HL-60 (cell line): Measurements from ENCODE around the gene NSL1.
A peak's percentile ranks its signal among the peaks of the same experiment; 100 is the strongest.

Experiments
- DNase-seq, 2 experiments: peaks; one replicate each; pipeline ENCODE4 v3.0.0-alpha.2; 2010 to 2020; ENCODE audit warnings: low read depth in 1 of 2, low spot score in 1 of 2
- H3K27ac ChIP-seq: fragments of 250-450 bp; sonication (Bioruptor Pico); replicated peaks from 2 replicates; pipeline ENCODE4 v1.5.1; 2020; ENCODE audit warnings: mild to moderate bottlenecking, moderate library complexity
- H3K27me3 ChIP-seq: fragments of 250-450 bp; sonication (Bioruptor Pico); 2 replicates; pipeline ENCODE4 v1.5.1; 2021; ENCODE audit warnings: mild to moderate bottlenecking, moderate library complexity; ENCODE audit not compliant: insufficient read depth, poor library complexity, severe bottlenecking
- H3K4me3 ChIP-seq: replicated peaks from 2 replicates; pipeline ENCODE4 v1.5.1; 2011; ENCODE audit warnings: mild to moderate bottlenecking, control low read depth, low read length; ENCODE audit not compliant: insufficient read depth
- CTCF ChIP-seq: IDR thresholded peaks from one replicate; pipeline ENCODE4 v1.5.1; 2011; ENCODE audit warnings: low read length, control low read depth, inconsistent platforms; ENCODE audit not compliant: insufficient read depth
- GABPA ChIP-seq: IDR thresholded peaks from 2 replicates; pipeline ENCODE4 v1.6.1; 2012; ENCODE audit warnings: low read depth
- POLR2AphosphoS5 ChIP-seq: IDR thresholded peaks from 2 replicates; pipeline ENCODE4 v1.6.1; 2012; ENCODE audit warnings: low read depth
- REST ChIP-seq: IDR thresholded peaks from 2 replicates; pipeline ENCODE4 v1.6.1; 2012; ENCODE audit warnings: low read depth; ENCODE audit not compliant: insufficient replicate concordance
- SPI1 ChIP-seq: IDR thresholded peaks from 2 replicates; pipeline ENCODE4 v1.6.1; 2012; ENCODE audit warnings: low read depth, mild to moderate bottlenecking, borderline replicate concordance

NSL1 gene

GRCh38 chr1:212824201-212824600 lies 32.6 kb upstream of the NSL1 start:
- DNase-seq = no peak
- Histone ChIP-seq H3K4me3 (no peak overlapping the region), H3K27ac (no peak overlapping the region), H3K27me3 (no peaks in the 10 kb centered on the region)
- TF ChIP-seq SPI1 = no peak
- no peak for TF ChIP-seq CTCF
- TF ChIP-seq GABPA = no peak
- TF ChIP-seq POLR2AphosphoS5 = no peak
- no peak for TF ChIP-seq REST

- no peak overlapping the region for H3K4me3 ChIP-seq
- H3K27me3 ChIP-seq = no peaks in the 10 kb centered on the region
- no peak for TF ChIP-seq REST
- no peak for TF ChIP-seq SPI1
- no peak for TF ChIP-seq GABPA
- TF ChIP-seq CTCF = no peak
- no peak for TF ChIP-seq POLR2AphosphoS5
- DNase-seq = no peak
- H3K27ac ChIP-seq = no peak overlapping the region
These were observed 31.4 kb upstream of the NSL1 start for GRCh38 chr1:212822956-212823355.

GRCh38 chr1:212820969-212821368 lies 29.4 kb upstream of the NSL1 start:
- Histone ChIP-seq H3K27me3 (no peaks in the 10 kb centered on the region), H3K4me3 (no peak overlapping the region), H3K27ac (no peak overlapping the region)
- DNase-seq = no peak
- TF ChIP-seq SPI1 (no peak), GABPA (no peak)

- Histone ChIP-seq H3K27me3 (no peaks in the 10 kb centered on the region), H3K27ac (peak overlapping the region; percentile 33), H3K4me3 (no peak overlapping the region)
- no peak for TF ChIP-seq REST
- TF ChIP-seq POLR2AphosphoS5 = no peak
- no peak for TF ChIP-seq CTCF
- TF ChIP-seq SPI1 = peak; percentile 19; the same call in 1 of the 2 replicates
- peak in 1 of 2 experiments; percentile 48 for DNase-seq
These were observed 28.1 kb upstream of the NSL1 start for GRCh38 chr1:212819726-212820125.
